Keratinocyte (primary cell): ENCODE results near the gene HNRNPH1. TPM values are rescaled to one million over a fixed set of nuclear protein-coding genes. Genes with fewer than 3 reads are reported as not detected.

Experiments
- DNase-seq: peaks from one replicate; pipeline ENCODE4 v3.0.0-alpha.2; 2011; ENCODE audit warnings: low read depth, missing footprints, low spot score
- FAIRE-seq: peaks from 2 replicates; lab custom pipeline; 2011; peaks lifted over from hg19 to GRCh38; lab: Jason Lieb, UNC
- H2AFZ ChIP-seq: 2 replicates; pipeline ENCODE4 v1.6.0; 2012; ENCODE audit warnings: low read length, control low read depth, inconsistent platforms; ENCODE audit not compliant: control insufficient read depth
- H3K27ac ChIP-seq: 2 replicates; pipeline ENCODE4 v1.5.1; 2011; ENCODE audit warnings: low read length; ENCODE audit not compliant: control insufficient read depth, insufficient read depth
- H3K27me3 ChIP-seq: 3 replicates; pipeline ENCODE4 v1.6.0; 2011; ENCODE audit warnings: low read length; ENCODE audit not compliant: control insufficient read depth, insufficient read depth; ENCODE audit errors: extremely low read depth
- H3K36me3 ChIP-seq, 2 experiments: 2 replicates in 1 of 2; 3 replicates in 1 of 2; pipeline ENCODE4 v1.5.1; 2011; ENCODE audit warnings: low read length in 2 of 2, mild to moderate bottlenecking in 1 of 2; ENCODE audit not compliant: control insufficient read depth in 2 of 2, insufficient read depth in 2 of 2; ENCODE audit errors: extremely low read depth in 1 of 2
- H3K4me1 ChIP-seq: 3 replicates; pipeline ENCODE4 v1.5.1; 2011; ENCODE audit warnings: low read length; ENCODE audit not compliant: control insufficient read depth, insufficient read depth; ENCODE audit errors: extremely low read depth
- H3K4me2 ChIP-seq: 3 replicates; pipeline ENCODE4 v1.6.0; 2011; ENCODE audit warnings: low read depth, low read length; ENCODE audit not compliant: control insufficient read depth, insufficient read depth; ENCODE audit errors: extremely low read depth
- H3K4me3 ChIP-seq, 3 experiments: fragments of 200-600 bp in 1 of 3; sonication (generic) in 1 of 3; 2 replicates in 2 of 3; 3 replicates in 1 of 3; pipeline ENCODE4 v1.5.1; 2011 to 2016; ENCODE audit warnings: low read length in 3 of 3, mild to moderate bottlenecking in 3 of 3, control low read depth in 2 of 3, inconsistent platforms in 1 of 3, low read depth in 1 of 3, mixed read lengths in 1 of 3, mixed run types in 1 of 3, moderate library complexity in 1 of 3; ENCODE audit not compliant: control insufficient read depth in 2 of 3, insufficient read depth in 2 of 3; ENCODE audit errors: extremely low read depth in 1 of 3
- H3K79me2 ChIP-seq: 2 replicates; pipeline ENCODE4 v1.6.0; 2012; ENCODE audit warnings: low read length; ENCODE audit not compliant: control insufficient read depth, insufficient read depth
- H3K9ac ChIP-seq: 3 replicates; pipeline ENCODE4 v1.6.0; 2011; ENCODE audit warnings: low read length; ENCODE audit not compliant: control insufficient read depth, insufficient read depth; ENCODE audit errors: extremely low read depth
- H3K9me1 ChIP-seq: 3 replicates; pipeline ENCODE4 v1.6.0; 2011; ENCODE audit warnings: low read length; ENCODE audit not compliant: control insufficient read depth, insufficient read depth; ENCODE audit errors: extremely low read depth
- H3K9me3 ChIP-seq: 2 replicates; pipeline ENCODE4 v1.5.1; 2012; ENCODE audit warnings: low read depth, low read length; ENCODE audit not compliant: control insufficient read depth
- H4K20me1 ChIP-seq: 3 replicates; pipeline ENCODE4 v1.6.0; 2011; ENCODE audit warnings: low read length; ENCODE audit not compliant: control insufficient read depth, insufficient read depth; ENCODE audit errors: extremely low read depth
- EZH2 ChIP-seq: IDR thresholded peaks from one replicate; pipeline ENCODE4 v1.6.1; 2012; ENCODE audit warnings: inconsistent platforms, mild to moderate bottlenecking, low read length, moderate library complexity
- dilution Hi-C: fragments of 300-500 bp; cut with MboI; formaldehyde crosslinking; loops from one replicate; pipeline ENCODE4 v1.7.0; 2020; ENCODE audit warnings: low sequenced_read_pairs; ENCODE audit not compliant: extremely low pct_ligation_motif_present
- polyA plus RNA-seq, 5 experiments: library from polyadenylated mRNA; depleted of rRNA in 3 of 5; stranded (reverse) in 3 of 5; stranded (forward) in 1 of 5; unstranded in 1 of 5; fragments of >200 nt; gene quantifications; 1 replicate in 1 of 5; 2 replicates in 3 of 5; 3 replicates in 1 of 5; pipeline versions ENCODE4 v1.2.1 to v1.2.3, GENCODE V29; 2011 to 2012; ENCODE audit warnings: missing spikeins in 2 of 5, low read depth in 1 of 5, low replicate concordance in 1 of 5
- TF ChIP-seq, protein P1 (sequence below), 3 experiments: IDR thresholded peaks in 1 of 3; conservative IDR thresholded peaks in 1 of 3; optimal IDR thresholded peaks in 1 of 3; 2 replicates in 2 of 3; 3 replicates in 1 of 3; pipeline versions ENCODE3 to v1.5.1; 2011; ENCODE audit warnings: low read length in 3 of 3, mild to moderate bottlenecking in 3 of 3, moderate library complexity in 2 of 3, control low read depth in 1 of 3, inconsistent platforms in 1 of 3; ENCODE audit not compliant: insufficient read depth in 2 of 3; ENCODE audit errors: extremely low read depth in 1 of 3

Gene HNRNPH1
- polyA plus RNA-seq, 1 donor (not counting 4 experiments of a cell fraction or from before 2014, with no cell fraction given) = 431 TPM

DNA sequence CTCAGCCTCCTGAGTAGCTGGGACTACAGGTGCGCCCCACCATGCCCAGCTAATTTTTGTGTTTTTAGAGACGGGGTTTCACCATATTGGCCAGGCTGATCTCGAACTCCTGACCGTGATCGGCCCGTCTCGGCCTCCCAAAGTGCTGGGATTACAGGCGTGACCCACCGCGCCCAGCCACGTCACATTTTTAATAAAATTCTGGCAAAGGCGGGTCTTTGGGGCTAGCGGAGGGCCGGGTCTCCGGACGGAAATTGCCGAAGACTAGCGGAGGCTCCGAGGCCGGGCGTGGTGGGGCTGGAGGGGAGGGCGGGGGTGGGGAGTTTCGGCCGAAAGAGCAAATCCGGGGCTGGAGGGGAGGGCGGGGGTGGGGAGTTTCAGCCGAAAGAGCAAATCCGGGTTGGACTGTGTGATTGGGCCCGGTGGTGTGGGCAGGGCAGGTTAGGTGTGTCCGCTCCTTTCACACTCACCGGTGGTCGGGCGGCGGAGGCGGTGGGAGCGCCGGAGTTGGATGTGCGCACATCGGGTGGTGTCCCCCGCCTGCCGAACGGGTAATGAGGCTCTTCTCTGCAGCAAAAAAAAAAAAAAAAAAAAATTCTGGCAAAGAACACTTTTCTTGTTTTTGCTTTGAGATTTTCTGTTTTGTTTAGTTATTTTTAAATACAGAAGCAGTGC, 46.0 kb downstream of the HNRNPH1 start:
- no peak overlapping the region for H3K27ac ChIP-seq
- no peak overlapping the region for H3K4me2 ChIP-seq
- H3K36me3 ChIP-seq = peaks cover 9 to 17% of the 10 kb centered on the region in 2 experiments
- H3K4me3 ChIP-seq = no peak overlapping the region
- TF ChIP-seq, protein P1, sequence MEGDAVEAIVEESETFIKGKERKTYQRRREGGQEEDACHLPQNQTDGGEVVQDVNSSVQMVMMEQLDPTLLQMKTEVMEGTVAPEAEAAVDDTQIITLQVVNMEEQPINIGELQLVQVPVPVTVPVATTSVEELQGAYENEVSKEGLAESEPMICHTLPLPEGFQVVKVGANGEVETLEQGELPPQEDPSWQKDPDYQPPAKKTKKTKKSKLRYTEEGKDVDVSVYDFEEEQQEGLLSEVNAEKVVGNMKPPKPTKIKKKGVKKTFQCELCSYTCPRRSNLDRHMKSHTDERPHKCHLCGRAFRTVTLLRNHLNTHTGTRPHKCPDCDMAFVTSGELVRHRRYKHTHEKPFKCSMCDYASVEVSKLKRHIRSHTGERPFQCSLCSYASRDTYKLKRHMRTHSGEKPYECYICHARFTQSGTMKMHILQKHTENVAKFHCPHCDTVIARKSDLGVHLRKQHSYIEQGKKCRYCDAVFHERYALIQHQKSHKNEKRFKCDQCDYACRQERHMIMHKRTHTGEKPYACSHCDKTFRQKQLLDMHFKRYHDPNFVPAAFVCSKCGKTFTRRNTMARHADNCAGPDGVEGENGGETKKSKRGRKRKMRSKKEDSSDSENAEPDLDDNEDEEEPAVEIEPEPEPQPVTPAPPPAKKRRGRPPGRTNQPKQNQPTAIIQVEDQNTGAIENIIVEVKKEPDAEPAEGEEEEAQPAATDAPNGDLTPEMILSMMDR (optimal IDR thresholded peaks at IDR 0.05 in 1 of 3, IDR thresholded peaks at IDR 0.05 in 1 of 3, conservative IDR thresholded peaks at IDR 0.05 in 1 of 3; ENCODE audit: extremely low read depth in 1 of 3, insufficient read depth in 2 of 3, low read length in 3 of 3) = no peak
- no peak for TF ChIP-seq EZH2
- no peak overlapping the region for H2AFZ ChIP-seq
- no peaks in the 10 kb centered on the region for H3K9me3 ChIP-seq
- dilution Hi-C loops = no loop called here
- no peaks in the 10 kb centered on the region for H3K79me2 ChIP-seq
- no peaks in the 10 kb centered on the region for H4K20me1 ChIP-seq
- DNase-seq (no peak), FAIRE-seq (no peak)
- H3K27me3 ChIP-seq = no peaks in the 10 kb centered on the region
- H3K4me1 ChIP-seq = no peaks in the 10 kb centered on the region
- no peak overlapping the region for H3K9ac ChIP-seq
- peaks cover 2% of the 10 kb centered on the region for H3K9me1 ChIP-seq

- no peak overlapping the region for H3K4me3 ChIP-seq
- H3K27me3 ChIP-seq = no peaks in the 10 kb centered on the region
- dilution Hi-C loops = no loop called here
- H3K4me1 ChIP-seq = no peaks in the 10 kb centered on the region
- H2AFZ ChIP-seq = no peak overlapping the region
- no peak for TF ChIP-seq EZH2
- TF ChIP-seq, protein P1 (optimal IDR thresholded peaks at IDR 0.05 in 1 of 3, IDR thresholded peaks at IDR 0.05 in 1 of 3, conservative IDR thresholded peaks at IDR 0.05 in 1 of 3; ENCODE audit: extremely low read depth in 1 of 3, insufficient read depth in 2 of 3, low read length in 3 of 3) = no peak
- H3K4me2 ChIP-seq = no peak overlapping the region
- H3K9me1 ChIP-seq = no peaks in the 10 kb centered on the region
- DNase-seq = no peak
- H3K9ac ChIP-seq = no peak overlapping the region
- no peaks in the 10 kb centered on the region for H4K20me1 ChIP-seq
- no peak for FAIRE-seq
- no peaks in the 10 kb centered on the region for H3K79me2 ChIP-seq
- H3K27ac ChIP-seq = no peak overlapping the region
- peaks cover 22 to 25% of the 10 kb centered on the region in 2 experiments for H3K36me3 ChIP-seq
- H3K9me3 ChIP-seq = no peaks in the 10 kb centered on the region
Measured at GRCh38 chr5:179572386-179572785, 51.1 kb downstream of the HNRNPH1 start.
